ENCODE results near the gene GFI1.

DNA sequence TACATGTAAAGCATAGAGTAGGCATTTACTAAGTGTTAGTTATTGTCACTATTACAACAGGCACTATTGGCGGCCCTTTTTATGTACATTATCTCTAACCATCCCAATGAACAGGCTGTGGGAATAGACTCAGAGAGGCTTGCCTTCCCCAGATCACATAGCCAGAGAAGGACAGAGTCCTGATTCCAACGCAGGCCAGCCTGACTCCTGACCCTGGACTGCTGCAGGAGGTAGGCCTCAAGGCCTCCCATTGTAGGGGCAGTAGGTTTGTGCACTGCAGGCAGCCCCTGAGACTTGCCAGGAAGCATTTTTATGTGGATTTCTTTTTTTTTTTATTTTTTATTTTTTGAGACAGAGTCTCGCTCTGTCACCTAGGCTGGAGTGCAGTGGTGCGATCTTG is 6.4 kb upstream of the GFI1 start:
- TF ChIP-seq, protein P1, sequence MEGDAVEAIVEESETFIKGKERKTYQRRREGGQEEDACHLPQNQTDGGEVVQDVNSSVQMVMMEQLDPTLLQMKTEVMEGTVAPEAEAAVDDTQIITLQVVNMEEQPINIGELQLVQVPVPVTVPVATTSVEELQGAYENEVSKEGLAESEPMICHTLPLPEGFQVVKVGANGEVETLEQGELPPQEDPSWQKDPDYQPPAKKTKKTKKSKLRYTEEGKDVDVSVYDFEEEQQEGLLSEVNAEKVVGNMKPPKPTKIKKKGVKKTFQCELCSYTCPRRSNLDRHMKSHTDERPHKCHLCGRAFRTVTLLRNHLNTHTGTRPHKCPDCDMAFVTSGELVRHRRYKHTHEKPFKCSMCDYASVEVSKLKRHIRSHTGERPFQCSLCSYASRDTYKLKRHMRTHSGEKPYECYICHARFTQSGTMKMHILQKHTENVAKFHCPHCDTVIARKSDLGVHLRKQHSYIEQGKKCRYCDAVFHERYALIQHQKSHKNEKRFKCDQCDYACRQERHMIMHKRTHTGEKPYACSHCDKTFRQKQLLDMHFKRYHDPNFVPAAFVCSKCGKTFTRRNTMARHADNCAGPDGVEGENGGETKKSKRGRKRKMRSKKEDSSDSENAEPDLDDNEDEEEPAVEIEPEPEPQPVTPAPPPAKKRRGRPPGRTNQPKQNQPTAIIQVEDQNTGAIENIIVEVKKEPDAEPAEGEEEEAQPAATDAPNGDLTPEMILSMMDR (IDR thresholded peaks at IDR 0.05) = no peak
- TF ChIP-seq ZFX (IDR thresholded peaks at IDR 0.05; ENCODE audit: borderline replicate concordance) = no peak
